NCI-H748 (cell line): ENCODE measurements around the gene CEP290.
"Not testable (repeated sequence)": the region's sequence is repeated elsewhere in the genome, so short reads cannot be mapped to it uniquely, and the experiment has no call there.

ENCODE experiments used
- DNase-seq: peaks from one replicate; lab custom pipeline; 2025; ENCODE audit not compliant: unreplicated experiment; lab: John Stamatoyannopoulos, UW

Gene CEP290

GRCh38 chr12:88144546-88145468 lies 2.9 kb upstream of the CEP290 start:
- no peak for DNase-seq

- DNase-seq = no peak
Measured at GRCh38 chr12:88144037-88144436, 2.1 kb upstream of the CEP290 start.

- DNase-seq = peak; percentile 57
Measured at GRCh38 chr12:88142610-88142991, 713 bp upstream of the CEP290 start.

GRCh38 chr12:88141425-88141773 lies 489 bp downstream of the CEP290 start:
- no peak for DNase-seq

- DNase-seq = not testable (repeated sequence)
Measured at GRCh38 chr12:88139711-88140110, 2.2 kb downstream of the CEP290 start.

- DNase-seq = not testable (repeated sequence)
Measured at GRCh38 chr12:88133181-88133580, 8.7 kb downstream of the CEP290 start.

GRCh38 chr12:88132392-88132791 lies 9.5 kb downstream of the CEP290 start:
- DNase-seq = no peak

- no peak for DNase-seq
Measured at GRCh38 chr12:88127855-88128254, 14.0 kb downstream of the CEP290 start.

- no peak for DNase-seq
Measured at GRCh38 chr12:88127099-88127498, 14.8 kb downstream of the CEP290 start.

- no peak for DNase-seq
Measured at GRCh38 chr12:88122666-88123065, 19.2 kb downstream of the CEP290 start.

- DNase-seq = no peak
Measured at GRCh38 chr12:88113871-88114270, 28.0 kb downstream of the CEP290 start.

GRCh38 chr12:88111074-88111652 lies 30.7 kb downstream of the CEP290 start:
- peak; percentile 62 for DNase-seq

GRCh38 chr12:88108021-88108420 lies 33.9 kb downstream of the CEP290 start:
- no peak for DNase-seq

- DNase-seq = no peak
Measured at GRCh38 chr12:88093573-88093972, 48.3 kb downstream of the CEP290 start.

GRCh38 chr12:88092771-88093170 lies 49.1 kb downstream of the CEP290 start:
- DNase-seq = no peak

- no peak for DNase-seq
Measured at GRCh38 chr12:88084210-88084609, 57.7 kb downstream of the CEP290 start.

GRCh38 chr12:88083634-88084033 lies 58.3 kb downstream of the CEP290 start:
- no peak for DNase-seq

GRCh38 chr12:88081247-88081646 lies 60.6 kb downstream of the CEP290 start:
- no peak for DNase-seq

- DNase-seq = no peak
Measured at GRCh38 chr12:88067301-88067700, 74.6 kb downstream of the CEP290 start.

- no peak for DNase-seq
Measured at GRCh38 chr12:88063375-88063774, 78.5 kb downstream of the CEP290 start.

GRCh38 chr12:88062474-88062873 lies 79.4 kb downstream of the CEP290 start:
- no peak for DNase-seq

- no peak for DNase-seq
Measured at GRCh38 chr12:88058719-88059077, 83.2 kb downstream of the CEP290 start.
